ENCODE measurements around the gene COL9A3.
A peak's percentile ranks its signal among the peaks of the same experiment; 100 is the strongest.
"Not testable (repeated sequence)": the region's sequence is repeated elsewhere in the genome, so short reads cannot be mapped to it uniquely, and the experiment has no call there.

Gene COL9A3

GRCh38 chr20:62861726-62862336 lies 45.0 kb downstream of the COL9A3 start, which contains the start of gene TCFL5:
Gene TCFL5, minus strand, starts transcription at chr20:62861822. Its CDS starts 152 bp downstream, at chr20:62861670.
- peak; percentile 47 for DNase-seq

- no peak for DNase-seq
Observed at GRCh38 chr20:62864207-62864606, 47.4 kb downstream of the COL9A3 start.

- no peak for DNase-seq
Observed at GRCh38 chr20:62872184-62872847, 55.5 kb downstream of the COL9A3 start.

GRCh38 chr20:62872862-62873261 lies 56.0 kb downstream of the COL9A3 start:
- DNase-seq = no peak

- no peak for DNase-seq
Observed at GRCh38 chr20:62873280-62873679, 56.4 kb downstream of the COL9A3 start.

- not testable (repeated sequence) for DNase-seq
Observed at GRCh38 chr20:62873681-62874031, 56.8 kb downstream of the COL9A3 start.

GRCh38 chr20:62874964-62875344 lies 58.1 kb downstream of the COL9A3 start:
- DNase-seq = no peak

- peak; percentile 49 for DNase-seq
Observed at GRCh38 chr20:62875419-62876361, 58.8 kb downstream of the COL9A3 start.

GRCh38 chr20:62876501-62876901 lies 59.7 kb downstream of the COL9A3 start:
- no peak for DNase-seq

- no peak for DNase-seq
Observed at GRCh38 chr20:62876902-62877816, 60.3 kb downstream of the COL9A3 start.

- DNase-seq = no peak
Observed at GRCh38 chr20:62878244-62879038, 61.6 kb downstream of the COL9A3 start.

- no peak for DNase-seq
Observed at GRCh38 chr20:62879275-62880146, 62.7 kb downstream of the COL9A3 start.

GRCh38 chr20:62880147-62880934 lies 63.5 kb downstream of the COL9A3 start:
- DNase-seq = no peak

GRCh38 chr20:62880935-62881661 lies 64.2 kb downstream of the COL9A3 start:
- DNase-seq = no peak

- DNase-seq = no peak
Observed at GRCh38 chr20:62881662-62882395, 65.0 kb downstream of the COL9A3 start.

GRCh38 chr20:62882426-62882825 lies 65.6 kb downstream of the COL9A3 start:
- DNase-seq = no peak

GRCh38 chr20:62884556-62884955 lies 67.7 kb downstream of the COL9A3 start:
- no peak for DNase-seq
